ENCODE results near the gene MRGPRF.

The MRGPRF gene

GRCh38 chr11:69059429-69059828 is 46.4 kb upstream of the MRGPRF start (continued):
- TF ChIP-seq, protein P1, sequence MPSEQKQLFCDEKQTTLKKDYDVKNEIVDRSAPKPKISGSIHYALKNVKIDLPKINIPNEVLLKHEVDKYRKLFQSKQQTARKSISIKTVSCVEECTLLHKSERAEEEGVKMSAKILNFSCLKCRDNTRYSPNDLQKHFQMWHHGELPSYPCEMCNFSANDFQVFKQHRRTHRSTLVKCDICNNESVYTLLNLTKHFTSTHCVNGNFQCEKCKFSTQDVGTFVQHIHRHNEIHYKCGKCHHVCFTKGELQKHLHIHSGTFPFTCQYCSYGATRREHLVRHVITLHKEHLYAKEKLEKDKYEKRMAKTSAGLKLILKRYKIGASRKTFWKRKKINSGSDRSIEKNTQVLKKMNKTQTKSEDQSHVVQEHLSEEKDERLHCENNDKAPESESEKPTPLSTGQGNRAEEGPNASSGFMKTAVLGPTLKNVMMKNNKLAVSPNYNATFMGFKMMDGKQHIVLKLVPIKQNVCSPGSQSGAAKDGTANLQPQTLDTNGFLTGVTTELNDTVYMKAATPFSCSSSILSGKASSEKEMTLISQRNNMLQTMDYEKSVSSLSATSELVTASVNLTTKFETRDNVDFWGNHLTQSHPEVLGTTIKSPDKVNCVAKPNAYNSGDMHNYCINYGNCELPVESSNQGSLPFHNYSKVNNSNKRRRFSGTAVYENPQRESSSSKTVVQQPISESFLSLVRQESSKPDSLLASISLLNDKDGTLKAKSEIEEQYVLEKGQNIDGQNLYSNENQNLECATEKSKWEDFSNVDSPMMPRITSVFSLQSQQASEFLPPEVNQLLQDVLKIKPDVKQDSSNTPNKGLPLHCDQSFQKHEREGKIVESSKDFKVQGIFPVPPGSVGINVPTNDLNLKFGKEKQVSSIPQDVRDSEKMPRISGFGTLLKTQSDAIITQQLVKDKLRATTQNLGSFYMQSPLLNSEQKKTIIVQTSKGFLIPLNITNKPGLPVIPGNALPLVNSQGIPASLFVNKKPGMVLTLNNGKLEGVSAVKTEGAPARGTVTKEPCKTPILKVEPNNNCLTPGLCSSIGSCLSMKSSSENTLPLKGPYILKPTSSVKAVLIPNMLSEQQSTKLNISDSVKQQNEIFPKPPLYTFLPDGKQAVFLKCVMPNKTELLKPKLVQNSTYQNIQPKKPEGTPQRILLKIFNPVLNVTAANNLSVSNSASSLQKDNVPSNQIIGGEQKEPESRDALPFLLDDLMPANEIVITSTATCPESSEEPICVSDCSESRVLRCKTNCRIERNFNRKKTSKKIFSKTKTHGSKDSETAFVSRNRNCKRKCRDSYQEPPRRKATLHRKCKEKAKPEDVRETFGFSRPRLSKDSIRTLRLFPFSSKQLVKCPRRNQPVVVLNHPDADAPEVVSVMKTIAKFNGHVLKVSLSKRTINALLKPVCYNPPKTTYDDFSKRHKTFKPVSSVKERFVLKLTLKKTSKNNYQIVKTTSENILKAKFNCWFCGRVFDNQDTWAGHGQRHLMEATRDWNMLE (tag by site-specific recombination; conservative IDR thresholded peaks at IDR 0.05; ENCODE audit: low read depth) = no peak
- no peak for TF ChIP-seq KLF7 (tag by site-specific recombination; IDR thresholded peaks at IDR 0.05; ENCODE audit: borderline replicate concordance)

DNA sequence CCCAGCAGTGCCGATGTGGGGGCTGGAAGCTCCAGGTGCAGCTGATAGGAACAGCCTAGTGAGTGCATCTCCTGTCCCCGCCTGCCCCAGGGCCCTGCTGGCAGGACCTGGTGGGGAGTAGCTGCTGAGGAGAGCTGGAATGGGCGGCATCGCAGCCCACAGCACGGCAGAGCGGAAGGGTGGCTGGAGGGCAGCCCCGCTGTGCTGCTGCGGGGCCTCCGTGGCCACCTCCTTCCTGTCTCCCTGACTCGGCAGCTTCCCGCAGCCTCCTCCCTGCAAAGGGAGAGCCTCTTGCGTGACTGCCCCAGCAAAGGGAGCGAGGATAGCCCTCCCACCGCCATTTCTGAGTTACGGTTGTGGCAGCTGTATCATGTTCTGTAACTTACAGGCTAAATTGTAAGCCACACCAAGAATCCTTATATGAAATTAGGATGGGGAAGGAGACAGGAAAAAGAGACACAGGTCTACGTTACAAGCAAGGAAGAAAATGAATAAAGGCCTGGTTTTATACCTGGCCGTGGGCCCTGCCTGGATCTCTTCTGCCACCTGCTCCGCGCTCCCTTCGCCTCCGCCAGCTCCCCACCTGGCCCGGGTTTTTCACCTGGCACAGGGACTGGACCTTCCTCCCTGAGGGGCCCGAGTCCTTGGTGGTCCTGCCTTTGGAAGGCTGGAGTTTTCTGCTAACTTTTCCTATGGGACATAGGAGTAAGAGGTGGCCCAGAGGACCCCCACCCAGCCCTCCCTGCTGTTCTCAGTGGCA is 45.6 kb upstream of the MRGPRF start:
- Histone ChIP-seq H3K9me3 (ENCODE audit: control insufficient read depth, insufficient read depth, low read depth, low read length) (no peaks in the 10 kb centered on the region), H3K4me3 (ENCODE audit: low read depth, low read length) (no peak overlapping the region), H3K27ac (ENCODE audit: extremely low read depth, low read depth, low read length) (no peak overlapping the region), H3K4me1 (ENCODE audit: control insufficient read depth, insufficient read depth, low read length) (no peaks in the 10 kb centered on the region), H3K36me3 (ENCODE audit: control insufficient read depth in 2 of 2, insufficient read depth in 1 of 2, low read length in 2 of 2) (peaks cover 0 to 49% of the 10 kb centered on the region in 2 experiments; a peak in 1 of 3 replicates)
- TF ChIP-seq ZIC2 (tag by site-specific recombination; IDR thresholded peaks at IDR 0.05) (peak; percentile 68), ZNF692 (tag by site-specific recombination; IDR thresholded peaks at IDR 0.05) (no peak)
- ChIA-PET CTCF (no interaction called here), POLR2A (no interaction called here)

DNA sequence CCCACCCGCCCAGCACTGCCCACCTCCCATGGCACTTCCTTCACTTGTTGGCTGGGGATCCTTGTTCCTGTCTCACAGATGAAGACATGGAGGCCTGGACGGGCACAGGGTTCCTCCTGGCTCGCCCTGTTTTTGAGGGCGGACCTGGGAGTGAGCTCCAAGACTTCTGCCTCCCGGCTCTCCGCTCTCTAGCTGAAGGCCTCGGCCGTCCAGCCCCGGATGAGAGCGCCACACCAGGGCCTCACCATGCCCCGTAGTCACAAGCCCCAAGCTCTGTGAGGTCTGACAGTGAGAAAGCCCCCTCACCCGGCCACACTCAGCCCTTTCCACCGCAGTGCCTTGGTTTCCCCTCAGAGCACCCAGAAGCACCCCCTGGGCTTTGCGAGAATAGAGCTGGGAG is 44.8 kb upstream of the MRGPRF start:
- no peak overlapping the region for H3K27ac ChIP-seq (ENCODE audit: extremely low read depth, low read depth, low read length)
- H3K36me3 ChIP-seq (ENCODE audit: control insufficient read depth in 2 of 2, insufficient read depth in 1 of 2, low read length in 2 of 2) = peaks cover 0 to 50% of the 10 kb centered on the region in 2 experiments; a peak in 1 of 3 replicates
- CTCF ChIA-PET = interaction anchor here (0.5 kb wide), 1 partner anchor 11 kb away, joined by 3 read pairs; no protein-coding TSS in a partner anchor
- TF ChIP-seq ZNF121 (tag by site-specific recombination; IDR thresholded peaks at IDR 0.05) (no peak), ZNF132 (tag by site-specific recombination; IDR thresholded peaks at IDR 0.05; ENCODE audit: borderline replicate concordance) (no peak), GLIS1 (tag by site-specific recombination; IDR thresholded peaks at IDR 0.05) (no peak), ZNF169 (tag by site-specific recombination; IDR thresholded peaks at IDR 0.05) (no peak), ZNF561 (tag by site-specific recombination; IDR thresholded peaks at IDR 0.05; ENCODE audit: borderline replicate concordance) (no peak), ZNF221 (tag by site-specific recombination; IDR thresholded peaks at IDR 0.05; ENCODE audit: borderline replicate concordance) (no peak), ZNF830 (tag by site-specific recombination; IDR thresholded peaks at IDR 0.05; ENCODE audit: low read depth) (no peak), ZBTB8A (tag by site-specific recombination; IDR thresholded peaks at IDR 0.05) (no peak), IKZF3 (tag by site-specific recombination; IDR thresholded peaks at IDR 0.05) (no peak), ZNF654 (tag by site-specific recombination; IDR thresholded peaks at IDR 0.05; ENCODE audit: low read depth) (no peak), ZNF664 (tag by site-specific recombination; IDR thresholded peaks at IDR 0.05) (no peak), ZNF843 (tag by site-specific recombination; IDR thresholded peaks at IDR 0.05) (no peak), ZNF544 (tag by site-specific recombination; IDR thresholded peaks at IDR 0.05) (no peak), KLF16 (tag by site-specific recombination; IDR thresholded peaks at IDR 0.05) (no peak), ZNF610 (tag by site-specific recombination; IDR thresholded peaks at IDR 0.05; ENCODE audit: borderline replicate concordance) (no peak)
- TF ChIP-seq, protein P2, sequence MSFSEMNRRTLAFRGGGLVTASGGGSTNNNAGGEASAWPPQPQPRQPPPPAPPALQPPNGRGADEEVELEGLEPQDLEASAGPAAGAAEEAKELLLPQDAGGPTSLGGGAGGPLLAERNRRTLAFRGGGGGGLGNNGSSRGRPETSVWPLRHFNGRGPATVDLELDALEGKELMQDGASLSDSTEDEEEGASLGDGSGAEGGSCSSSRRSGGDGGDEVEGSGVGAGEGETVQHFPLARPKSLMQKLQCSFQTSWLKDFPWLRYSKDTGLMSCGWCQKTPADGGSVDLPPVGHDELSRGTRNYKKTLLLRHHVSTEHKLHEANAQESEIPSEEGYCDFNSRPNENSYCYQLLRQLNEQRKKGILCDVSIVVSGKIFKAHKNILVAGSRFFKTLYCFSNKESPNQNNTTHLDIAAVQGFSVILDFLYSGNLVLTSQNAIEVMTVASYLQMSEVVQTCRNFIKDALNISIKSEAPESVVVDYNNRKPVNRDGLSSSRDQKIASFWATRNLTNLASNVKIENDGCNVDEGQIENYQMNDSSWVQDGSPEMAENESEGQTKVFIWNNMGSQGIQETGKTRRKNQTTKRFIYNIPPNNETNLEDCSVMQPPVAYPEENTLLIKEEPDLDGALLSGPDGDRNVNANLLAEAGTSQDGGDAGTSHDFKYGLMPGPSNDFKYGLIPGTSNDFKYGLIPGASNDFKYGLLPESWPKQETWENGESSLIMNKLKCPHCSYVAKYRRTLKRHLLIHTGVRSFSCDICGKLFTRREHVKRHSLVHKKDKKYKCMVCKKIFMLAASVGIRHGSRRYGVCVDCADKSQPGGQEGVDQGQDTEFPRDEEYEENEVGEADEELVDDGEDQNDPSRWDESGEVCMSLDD (tag by site-specific recombination; IDR thresholded peaks at IDR 0.05) = no peak
- POLR2A ChIA-PET = no interaction called here
- H3K4me3 ChIP-seq (ENCODE audit: low read depth, low read length) = no peak overlapping the region
- H3K9me3 ChIP-seq (ENCODE audit: control insufficient read depth, insufficient read depth, low read depth, low read length) = no peaks in the 10 kb centered on the region
- H3K4me1 ChIP-seq (ENCODE audit: control insufficient read depth, insufficient read depth, low read length) = no peaks in the 10 kb centered on the region
